DLD1 (cell line): ENCODE data around the gene NKX6-1.

Experiments used
- in situ Hi-C: cut with HindIII; loops from 2 replicates; pipeline ENCODE4 v1.10.0; 2017; ENCODE audit warnings: low sequenced_read_pairs

Gene NKX6-1

GRCh38 chr4:84498203-84498934 lies 723 bp downstream of the NKX6-1 start:
- in situ Hi-C loops, result no loop called here

- in situ Hi-C loops, result no loop called here
Observed at GRCh38 chr4:84497504-84498202, 1.4 kb downstream of the NKX6-1 start.

- in situ Hi-C loops, result no loop called here
Observed at GRCh38 chr4:84496706-84497503, 2.2 kb downstream of the NKX6-1 start.

- in situ Hi-C loops, result no loop called here
Observed at GRCh38 chr4:84496331-84496705, 2.8 kb downstream of the NKX6-1 start.

- in situ Hi-C loops, result no loop called here
Observed at GRCh38 chr4:84495794-84496261, 3.3 kb downstream of the NKX6-1 start.

- in situ Hi-C loops, result no loop called here
Observed at GRCh38 chr4:84495118-84495793, 3.8 kb downstream of the NKX6-1 start.

- in situ Hi-C loops, result no loop called here
Observed at GRCh38 chr4:84494531-84494930, 4.6 kb downstream of the NKX6-1 start.

GRCh38 chr4:84494076-84494475 lies 5.0 kb downstream of the NKX6-1 start:
- in situ Hi-C loops, result no loop called here

- in situ Hi-C loops, result no loop called here
Observed at GRCh38 chr4:84493092-84493850, 5.8 kb downstream of the NKX6-1 start.

- in situ Hi-C loops, result no loop called here
Observed at GRCh38 chr4:84492737-84493091, 6.4 kb downstream of the NKX6-1 start.

GRCh38 chr4:84492290-84492689 lies 6.8 kb downstream of the NKX6-1 start:
- in situ Hi-C loops, result no loop called here

- in situ Hi-C loops, result no loop called here
Observed at GRCh38 chr4:84491481-84491880, 7.6 kb downstream of the NKX6-1 start.

- in situ Hi-C loops, result no loop called here
Observed at GRCh38 chr4:84490663-84491062, 8.4 kb downstream of the NKX6-1 start.

- in situ Hi-C loops, result no loop called here
Observed at GRCh38 chr4:84484236-84484635, 14.9 kb downstream of the NKX6-1 start.

- in situ Hi-C loops, result no loop called here
Observed at GRCh38 chr4:84483688-84484087, 15.4 kb downstream of the NKX6-1 start.

GRCh38 chr4:84482564-84483563 lies 16.2 kb downstream of the NKX6-1 start:
- in situ Hi-C loops, result no loop called here

- in situ Hi-C loops, result no loop called here
Observed at GRCh38 chr4:84481860-84482245, 17.2 kb downstream of the NKX6-1 start.

- in situ Hi-C loops, result no loop called here
Observed at GRCh38 chr4:84481077-84481859, 17.8 kb downstream of the NKX6-1 start.
